ENCODE measurements around the gene UCHL1. TPM values are rescaled to one million over a fixed set of nuclear protein-coding genes. Genes with fewer than 3 reads are reported as not detected.

The UCHL1 gene
- total RNA-seq, 4 donors from 2014 or later = 9.8 to 43.0 (median 39.6) TPM

DNA sequence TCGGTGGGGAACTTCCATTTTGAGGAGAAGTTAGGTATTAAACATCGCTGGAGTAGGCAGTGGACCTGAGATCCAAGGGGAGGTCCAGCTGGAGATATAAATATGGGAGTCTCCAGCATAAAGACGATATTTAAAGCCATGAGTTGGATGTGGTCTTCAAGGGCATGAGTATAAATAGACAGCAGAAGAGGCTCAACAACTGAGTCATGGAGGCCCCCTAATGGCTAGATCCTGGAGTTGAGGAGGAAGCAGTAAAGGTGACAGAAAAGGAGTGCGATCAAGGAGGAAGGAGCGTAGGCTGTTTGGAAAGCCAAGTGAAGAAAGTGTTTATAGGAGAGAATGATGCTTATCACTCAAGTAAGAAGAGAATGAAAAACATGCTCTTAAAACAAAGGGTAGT lies 24.3 kb upstream of the UCHL1 start:
- no peak for TF ChIP-seq POLR2AphosphoS5 (IDR thresholded peaks at IDR 0.05)
- TF ChIP-seq, protein P1, sequence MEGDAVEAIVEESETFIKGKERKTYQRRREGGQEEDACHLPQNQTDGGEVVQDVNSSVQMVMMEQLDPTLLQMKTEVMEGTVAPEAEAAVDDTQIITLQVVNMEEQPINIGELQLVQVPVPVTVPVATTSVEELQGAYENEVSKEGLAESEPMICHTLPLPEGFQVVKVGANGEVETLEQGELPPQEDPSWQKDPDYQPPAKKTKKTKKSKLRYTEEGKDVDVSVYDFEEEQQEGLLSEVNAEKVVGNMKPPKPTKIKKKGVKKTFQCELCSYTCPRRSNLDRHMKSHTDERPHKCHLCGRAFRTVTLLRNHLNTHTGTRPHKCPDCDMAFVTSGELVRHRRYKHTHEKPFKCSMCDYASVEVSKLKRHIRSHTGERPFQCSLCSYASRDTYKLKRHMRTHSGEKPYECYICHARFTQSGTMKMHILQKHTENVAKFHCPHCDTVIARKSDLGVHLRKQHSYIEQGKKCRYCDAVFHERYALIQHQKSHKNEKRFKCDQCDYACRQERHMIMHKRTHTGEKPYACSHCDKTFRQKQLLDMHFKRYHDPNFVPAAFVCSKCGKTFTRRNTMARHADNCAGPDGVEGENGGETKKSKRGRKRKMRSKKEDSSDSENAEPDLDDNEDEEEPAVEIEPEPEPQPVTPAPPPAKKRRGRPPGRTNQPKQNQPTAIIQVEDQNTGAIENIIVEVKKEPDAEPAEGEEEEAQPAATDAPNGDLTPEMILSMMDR (IDR thresholded peaks at IDR 0.05) = no peak
- TF ChIP-seq POLR2A (IDR thresholded peaks at IDR 0.05) = no peak
- no peak for TF ChIP-seq EP300 (IDR thresholded peaks at IDR 0.05)
- Histone ChIP-seq H3K27ac (no peak overlapping the region), H3K9me3 (no peaks in the 10 kb centered on the region), H3K27me3 (no peaks in the 10 kb centered on the region), H3K4me1 (no peaks in the 10 kb centered on the region), H3K36me3 (no peaks in the 10 kb centered on the region), H3K4me3 (no peak overlapping the region)
- WGBS, 2 donors (ENCODE audit: low coverage in 1 of 2) = 67 to 75% methylated on average over 3 to 5 of the region's 5 CpGs
- no peak for ATAC-seq

DNA sequence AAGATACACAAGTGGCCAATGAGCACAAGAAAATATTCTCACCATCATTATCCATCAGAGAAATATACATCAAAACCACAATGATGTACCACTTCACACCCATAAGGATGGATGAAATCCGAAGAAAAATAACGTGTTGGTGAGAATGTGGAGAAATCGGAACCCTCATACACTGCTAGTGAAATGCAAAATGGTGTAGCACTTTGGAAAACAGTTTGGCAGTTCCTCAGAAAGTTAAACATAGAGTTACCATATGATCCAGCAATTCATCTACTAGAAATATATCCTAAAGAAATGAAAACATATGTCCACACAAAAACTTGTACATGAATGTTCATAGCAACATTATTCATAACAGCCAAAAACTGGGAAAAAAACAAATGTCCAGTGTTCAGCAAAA lies 23.9 kb upstream of the UCHL1 start:
- 84 to 97% methylated on average over 3 of the region's 3 CpGs for WGBS, 2 donors (ENCODE audit: low coverage in 1 of 2)
- Histone ChIP-seq H3K9me3 (no peaks in the 10 kb centered on the region), H3K27me3 (no peaks in the 10 kb centered on the region), H3K36me3 (no peaks in the 10 kb centered on the region), H3K4me1 (no peaks in the 10 kb centered on the region), H3K27ac (no peak overlapping the region), H3K4me3 (no peak overlapping the region)
- no peak for TF ChIP-seq POLR2AphosphoS5 (IDR thresholded peaks at IDR 0.05)
- TF ChIP-seq, protein P1 (IDR thresholded peaks at IDR 0.05) = no peak
- TF ChIP-seq EP300 (IDR thresholded peaks at IDR 0.05) = no peak
- TF ChIP-seq POLR2A (IDR thresholded peaks at IDR 0.05) = no peak
- no peak for ATAC-seq

DNA sequence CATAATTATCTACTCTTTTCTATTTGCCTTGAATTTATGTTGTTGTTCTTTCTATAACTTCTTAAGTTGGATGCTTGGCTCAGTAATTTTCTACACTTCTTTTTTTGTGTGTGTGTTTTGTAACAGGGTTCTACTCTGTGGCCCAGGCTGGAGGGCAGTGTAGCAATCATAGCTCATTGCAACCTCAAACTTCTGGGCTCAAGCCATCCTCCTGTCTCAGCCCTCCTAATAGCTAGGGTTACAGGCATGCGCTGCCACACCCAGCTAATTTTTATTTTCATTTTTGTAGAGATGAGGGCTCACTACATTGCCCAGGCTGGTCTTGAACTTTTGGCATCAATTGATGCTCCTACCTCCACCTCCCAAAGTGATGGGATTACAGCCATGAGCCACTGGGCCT lies 20.7 kb upstream of the UCHL1 start:
- no peaks in the 10 kb centered on the region for H3K9me3 ChIP-seq
- no peaks in the 10 kb centered on the region for H3K4me1 ChIP-seq
- H3K4me3 ChIP-seq = no peak overlapping the region
- no peak for ATAC-seq
- no peaks in the 10 kb centered on the region for H3K36me3 ChIP-seq
- TF ChIP-seq, protein P1 (IDR thresholded peaks at IDR 0.05) = no peak
- no peak for TF ChIP-seq POLR2AphosphoS5 (IDR thresholded peaks at IDR 0.05)
- TF ChIP-seq POLR2A (IDR thresholded peaks at IDR 0.05) = no peak
- no peak for TF ChIP-seq EP300 (IDR thresholded peaks at IDR 0.05)
- H3K27ac ChIP-seq = no peak overlapping the region
- H3K27me3 ChIP-seq = no peaks in the 10 kb centered on the region
- 100% methylated on average over 1 of the region's 1 CpG for WGBS, 2 donors (ENCODE audit: low coverage in 1 of 2)

DNA sequence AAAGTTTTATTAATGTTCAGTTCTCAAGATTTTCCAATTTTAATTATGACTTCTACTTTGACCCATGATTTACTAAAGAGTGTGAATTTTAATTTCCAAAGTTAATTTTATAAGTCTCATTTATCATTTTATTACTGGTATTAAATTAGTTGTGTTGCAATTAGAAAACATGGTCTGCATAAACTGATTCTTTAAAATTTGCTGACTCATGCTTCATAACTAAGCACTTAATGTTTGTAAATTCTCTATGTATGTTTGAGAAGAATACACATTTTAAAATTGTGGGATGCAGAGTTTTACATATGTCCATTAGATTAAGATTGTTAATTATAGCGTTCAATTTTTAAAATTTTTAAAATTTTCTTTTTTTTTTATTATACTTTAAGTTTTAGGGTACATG lies 20.2 kb upstream of the UCHL1 start:
- no peaks in the 10 kb centered on the region for H3K4me1 ChIP-seq
- no peak overlapping the region for H3K4me3 ChIP-seq
- H3K9me3 ChIP-seq = no peaks in the 10 kb centered on the region
- TF ChIP-seq, protein P1 (IDR thresholded peaks at IDR 0.05) = no peak
- TF ChIP-seq POLR2AphosphoS5 (IDR thresholded peaks at IDR 0.05) = no peak
- TF ChIP-seq POLR2A (IDR thresholded peaks at IDR 0.05) = no peak
- TF ChIP-seq EP300 (IDR thresholded peaks at IDR 0.05) = no peak
- WGBS, 2 donors (ENCODE audit: low coverage in 1 of 2) = 100% methylated on average over 1 of the region's 1 CpG
- no peaks in the 10 kb centered on the region for H3K36me3 ChIP-seq
- H3K27me3 ChIP-seq = no peaks in the 10 kb centered on the region
- H3K27ac ChIP-seq = no peak overlapping the region
- ATAC-seq = no peak

DNA sequence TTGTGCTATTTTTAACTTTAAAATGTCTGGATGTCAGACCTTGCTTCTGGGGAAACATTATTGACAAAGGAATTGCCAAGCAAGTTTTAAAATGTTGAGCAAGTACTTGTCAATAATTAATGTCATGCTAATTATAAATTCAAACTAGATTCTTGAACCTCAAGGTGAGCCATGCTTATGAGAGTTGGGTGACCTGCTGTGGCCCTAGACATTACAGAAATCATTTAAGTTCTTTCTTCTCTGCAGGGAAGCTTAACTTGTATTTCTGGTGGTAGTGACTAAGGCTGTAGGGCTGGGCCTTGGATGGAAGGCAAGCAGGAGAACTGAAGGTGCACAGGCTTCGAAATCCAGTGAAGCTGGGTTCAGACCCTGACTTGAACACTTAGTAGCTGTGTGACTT lies 14.8 kb upstream of the UCHL1 start:
- peaks cover 6% of the 10 kb centered on the region for H3K27me3 ChIP-seq
- 91% methylated on average over 1 of the region's 1 CpG; no CpG with 5 or more reads in 1 of the 2 donors for WGBS, 2 donors (ENCODE audit: low coverage in 1 of 2)
- ATAC-seq = no peak
- TF ChIP-seq POLR2AphosphoS5 (IDR thresholded peaks at IDR 0.05) (no peak), EP300 (IDR thresholded peaks at IDR 0.05) (no peak)
- TF ChIP-seq, protein P1 (IDR thresholded peaks at IDR 0.05) = no peak
- H3K4me3 ChIP-seq = no peak overlapping the region
- no peaks in the 10 kb centered on the region for H3K36me3 ChIP-seq
- no peak overlapping the region for H3K27ac ChIP-seq
- H3K9me3 ChIP-seq = no peaks in the 10 kb centered on the region
- no peaks in the 10 kb centered on the region for H3K4me1 ChIP-seq
